Measurements from ENCODE around the gene RHOT1.

RHOT1 gene

GRCh38 chr17:32110596-32110995 lies 31.7 kb upstream of the RHOT1 start:
- TF ChIP-seq CTCF (IDR thresholded peaks at IDR 0.05): no peak

GRCh38 chr17:32111141-32111771 lies 31.0 kb upstream of the RHOT1 start:
- TF ChIP-seq CTCF (IDR thresholded peaks at IDR 0.05): no peak

GRCh38 chr17:32112416-32112815 lies 29.9 kb upstream of the RHOT1 start:
- no peak for TF ChIP-seq CTCF (IDR thresholded peaks at IDR 0.05)

GRCh38 chr17:32114536-32114935 lies 27.8 kb upstream of the RHOT1 start:
- TF ChIP-seq CTCF (IDR thresholded peaks at IDR 0.05): no peak

GRCh38 chr17:32116937-32117336 lies 25.4 kb upstream of the RHOT1 start:
- TF ChIP-seq CTCF (IDR thresholded peaks at IDR 0.05): no peak

GRCh38 chr17:32117399-32117798 lies 24.9 kb upstream of the RHOT1 start:
- no peak for TF ChIP-seq CTCF (IDR thresholded peaks at IDR 0.05)

GRCh38 chr17:32118835-32119234 lies 23.5 kb upstream of the RHOT1 start:
- TF ChIP-seq CTCF (IDR thresholded peaks at IDR 0.05): no peak

GRCh38 chr17:32120141-32120540 lies 22.2 kb upstream of the RHOT1 start:
- TF ChIP-seq CTCF (IDR thresholded peaks at IDR 0.05): no peak

Measured in LNCAP (cell line).